ENCODE measurements around the gene FREY1. TPM values are rescaled to one million over a fixed set of nuclear protein-coding genes. Genes with fewer than 3 reads are reported as not detected.
A peak's percentile ranks its signal among the peaks of the same experiment; 100 is the strongest.

Gene FREY1
- total and polyA plus RNA-seq, 2 donors from 2014 or later, result 0.99 to 1.0 TPM

- Histone ChIP-seq H3K27me3 (ENCODE audit: control insufficient read depth, insufficient read depth, low read length) (no peaks in the 10 kb centered on the region), H3K36me3 (ENCODE audit: control insufficient read depth in 2 of 3, insufficient read depth in 3 of 3, low read length in 3 of 3) (no peaks in the 10 kb centered on the region), H3K9me3 (ENCODE audit: control insufficient read depth in 2 of 3, insufficient read depth in 1 of 3, low read length in 3 of 3) (no peaks in the 10 kb centered on the region), H3K9ac (ENCODE audit: low read length in 3 of 3) (no peak overlapping the region), H3K27ac (ENCODE audit: low read depth in 2 of 2, low read length in 2 of 2) (no peak overlapping the region), H3K4me1 (ENCODE audit: control insufficient read depth in 2 of 3, insufficient read depth in 2 of 3, low read depth in 1 of 3, low read length in 3 of 3) (peaks cover 0 to 2% (median 0%) of the 10 kb centered on the region in 3 donors), H3K4me3 (ENCODE audit: low read length in 3 of 3) (no peak overlapping the region)
- TF ChIP-seq, protein P1, sequence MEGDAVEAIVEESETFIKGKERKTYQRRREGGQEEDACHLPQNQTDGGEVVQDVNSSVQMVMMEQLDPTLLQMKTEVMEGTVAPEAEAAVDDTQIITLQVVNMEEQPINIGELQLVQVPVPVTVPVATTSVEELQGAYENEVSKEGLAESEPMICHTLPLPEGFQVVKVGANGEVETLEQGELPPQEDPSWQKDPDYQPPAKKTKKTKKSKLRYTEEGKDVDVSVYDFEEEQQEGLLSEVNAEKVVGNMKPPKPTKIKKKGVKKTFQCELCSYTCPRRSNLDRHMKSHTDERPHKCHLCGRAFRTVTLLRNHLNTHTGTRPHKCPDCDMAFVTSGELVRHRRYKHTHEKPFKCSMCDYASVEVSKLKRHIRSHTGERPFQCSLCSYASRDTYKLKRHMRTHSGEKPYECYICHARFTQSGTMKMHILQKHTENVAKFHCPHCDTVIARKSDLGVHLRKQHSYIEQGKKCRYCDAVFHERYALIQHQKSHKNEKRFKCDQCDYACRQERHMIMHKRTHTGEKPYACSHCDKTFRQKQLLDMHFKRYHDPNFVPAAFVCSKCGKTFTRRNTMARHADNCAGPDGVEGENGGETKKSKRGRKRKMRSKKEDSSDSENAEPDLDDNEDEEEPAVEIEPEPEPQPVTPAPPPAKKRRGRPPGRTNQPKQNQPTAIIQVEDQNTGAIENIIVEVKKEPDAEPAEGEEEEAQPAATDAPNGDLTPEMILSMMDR (IDR thresholded peaks at IDR 0.05; ENCODE audit: borderline replicate concordance, extremely low read depth, insufficient read depth), result no peak
- FAIRE-seq (no peak), DNase-seq (peak in 1 of 5 donors; percentile 53)
- intact Hi-C loops (cut with DNase I), result no loop called here
These were observed 17.1 kb downstream of the FREY1 start for GRCh38 chr11:45889966-45890365.

GRCh38 chr11:45889555-45889954, 17.5 kb downstream of the FREY1 start:
- no peaks in the 10 kb centered on the region for H3K27me3 ChIP-seq (ENCODE audit: control insufficient read depth, insufficient read depth, low read length)
- peaks cover 0 to 2% (median 0%) of the 10 kb centered on the region in 3 donors for H3K4me1 ChIP-seq (ENCODE audit: control insufficient read depth in 2 of 3, insufficient read depth in 2 of 3, low read depth in 1 of 3, low read length in 3 of 3)
- no peak overlapping the region for H3K27ac ChIP-seq (ENCODE audit: low read depth in 2 of 2, low read length in 2 of 2)
- intact Hi-C loops (cut with DNase I), result no loop called here
- H3K9ac ChIP-seq (ENCODE audit: low read length in 3 of 3), result no peak overlapping the region
- no peak for FAIRE-seq
- H3K9me3 ChIP-seq (ENCODE audit: control insufficient read depth in 2 of 3, insufficient read depth in 1 of 3, low read length in 3 of 3), result no peaks in the 10 kb centered on the region
- TF ChIP-seq, protein P1 (IDR thresholded peaks at IDR 0.05; ENCODE audit: borderline replicate concordance, extremely low read depth, insufficient read depth), result no peak
- DNase-seq, result no peak
- no peak overlapping the region for H3K4me3 ChIP-seq (ENCODE audit: low read length in 3 of 3)
- no peaks in the 10 kb centered on the region for H3K36me3 ChIP-seq (ENCODE audit: control insufficient read depth in 2 of 3, insufficient read depth in 3 of 3, low read length in 3 of 3)

DNA sequence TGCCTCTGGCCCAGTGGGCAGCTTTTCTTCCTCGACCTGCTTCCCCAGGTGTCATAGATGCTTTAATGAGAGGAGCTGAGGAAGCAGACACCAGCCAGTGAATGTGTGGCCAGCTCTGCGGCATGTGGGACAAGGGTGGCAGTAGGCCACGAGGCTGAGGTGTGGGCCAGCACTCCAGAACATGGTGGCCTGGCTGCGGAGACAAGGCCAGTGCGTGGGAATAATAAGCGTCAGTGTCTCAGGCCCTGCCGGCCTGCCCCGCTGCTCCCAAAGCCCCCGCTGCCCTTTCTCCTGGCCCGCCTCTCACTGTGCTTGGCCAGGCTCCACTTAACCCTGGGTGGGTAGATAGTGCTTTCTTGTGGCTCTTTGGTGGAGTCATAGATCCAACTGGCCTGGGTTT, 19.5 kb downstream of the FREY1 start:
- Histone ChIP-seq H3K9ac (ENCODE audit: low read length in 3 of 3) (no peak overlapping the region), H3K4me3 (ENCODE audit: low read length in 3 of 3) (no peak overlapping the region), H3K36me3 (ENCODE audit: control insufficient read depth in 2 of 3, insufficient read depth in 3 of 3, low read length in 3 of 3) (no peaks in the 10 kb centered on the region), H3K4me1 (ENCODE audit: control insufficient read depth in 2 of 3, insufficient read depth in 2 of 3, low read depth in 1 of 3, low read length in 3 of 3) (peaks cover 0 to 2% (median 0%) of the 10 kb centered on the region in 3 donors), H3K27ac (ENCODE audit: low read depth in 2 of 2, low read length in 2 of 2) (no peak overlapping the region), H3K9me3 (ENCODE audit: control insufficient read depth in 2 of 3, insufficient read depth in 1 of 3, low read length in 3 of 3) (no peaks in the 10 kb centered on the region), H3K27me3 (ENCODE audit: control insufficient read depth, insufficient read depth, low read length) (no peaks in the 10 kb centered on the region)
- TF ChIP-seq, protein P1 (IDR thresholded peaks at IDR 0.05; ENCODE audit: borderline replicate concordance, extremely low read depth, insufficient read depth), result no peak
- intact Hi-C loops (cut with DNase I), result no loop called here
- FAIRE-seq (no peak), DNase-seq (peak in 2 of 5 donors; percentile 17 to 48)

Measured in kidney (tissue), 14 donors.